Endothelial cell (in vitro differentiated cells): Measurements from ENCODE around the gene CCDC127. TPM values are rescaled to one million over a fixed set of nuclear protein-coding genes. Genes with fewer than 3 reads are reported as not detected.

Experiments
- DNase-seq: peaks from one replicate; pipeline ENCODE4 v3.0.0; 2021; ENCODE audit warnings: low spot score
- H3K27ac Mint-ChIP-seq: one replicate; pipeline ENCODE4 v1.8.0; 2021; ENCODE audit warnings: mixed read lengths, inconsistent platforms; ENCODE audit not compliant: unreplicated experiment
- H3K27me3 Mint-ChIP-seq: one replicate; pipeline ENCODE4 v1.8.0; 2021; ENCODE audit warnings: mild to moderate bottlenecking, moderate library complexity, mixed read lengths, inconsistent platforms; ENCODE audit not compliant: unreplicated experiment
- H3K36me3 Mint-ChIP-seq: one replicate; pipeline ENCODE4 v1.8.0; 2021; ENCODE audit warnings: mild to moderate bottlenecking, low read depth, mixed read lengths, inconsistent platforms; ENCODE audit not compliant: unreplicated experiment
- H3K4me1 Mint-ChIP-seq: one replicate; pipeline ENCODE4 v1.8.0; 2021; ENCODE audit warnings: mild to moderate bottlenecking, mixed read lengths, inconsistent platforms; ENCODE audit not compliant: unreplicated experiment
- H3K4me3 Mint-ChIP-seq: one replicate; pipeline ENCODE4 v1.8.0; 2021; ENCODE audit warnings: mild to moderate bottlenecking, mixed read lengths, inconsistent platforms; ENCODE audit not compliant: unreplicated experiment
- H3K9me3 Mint-ChIP-seq: one replicate; pipeline ENCODE4 v1.8.0; 2021; ENCODE audit warnings: mixed read lengths, inconsistent platforms; ENCODE audit not compliant: unreplicated experiment
- CTCF ChIP-seq: fragments of 200-600 bp; sonication (generic); IDR thresholded peaks from one replicate; pipeline ENCODE4 v1.5.0; 2021; ENCODE audit warnings: antibody characterized with exemption; ENCODE audit not compliant: unreplicated experiment
- total RNA-seq: library from RNA; stranded (reverse); fragmentation: NEBNext Ultra II Directional; extraction: Animal tissue kit (Norgen Biotek cat#: 25700); gene quantifications from one replicate; pipeline ENCODE4 v1.2.1, GENCODE V29; 2021; ENCODE audit not compliant: unreplicated experiment

CCDC127 gene
- total RNA-seq, 1 donor from 2014 or later, result 8.1 TPM

- Mint-ChIP-seq H3K27ac (no peak overlapping the region), H3K27me3 (peaks cover 9% of the 10 kb centered on the region), H3K4me1 (peaks cover 11% of the 10 kb centered on the region), H3K9me3 (no peaks in the 10 kb centered on the region), H3K36me3 (peaks cover 3% of the 10 kb centered on the region), H3K4me3 (no peak overlapping the region)
- no peak for TF ChIP-seq CTCF
- DNase-seq, result no peak
These were observed 46.8 kb downstream of the CCDC127 start for GRCh38 chr5:170971-171800.

- TF ChIP-seq CTCF, result no peak
- DNase-seq, result no peak
- Mint-ChIP-seq H3K27me3 (peaks cover 7% of the 10 kb centered on the region), H3K4me1 (peaks cover 4% of the 10 kb centered on the region), H3K36me3 (peaks cover 3% of the 10 kb centered on the region), H3K27ac (no peak overlapping the region), H3K9me3 (no peaks in the 10 kb centered on the region), H3K4me3 (no peak overlapping the region)
These were observed 48.2 kb downstream of the CCDC127 start for GRCh38 chr5:169728-170094.

- Mint-ChIP-seq H3K27me3 (peaks cover 7% of the 10 kb centered on the region), H3K27ac (no peak overlapping the region), H3K4me1 (peaks cover 4% of the 10 kb centered on the region), H3K4me3 (no peak overlapping the region), H3K36me3 (peaks cover 3% of the 10 kb centered on the region), H3K9me3 (no peaks in the 10 kb centered on the region)
- no peak for TF ChIP-seq CTCF
- no peak for DNase-seq
These were observed 48.8 kb downstream of the CCDC127 start for GRCh38 chr5:169071-169727.

GRCh38 chr5:167982-168660, 49.8 kb downstream of the CCDC127 start:
- peaks cover 9% of the 10 kb centered on the region for H3K27me3 Mint-ChIP-seq
- no peak overlapping the region for H3K27ac Mint-ChIP-seq
- no peak overlapping the region for H3K4me3 Mint-ChIP-seq
- TF ChIP-seq CTCF, result no peak
- peaks cover 4% of the 10 kb centered on the region for H3K4me1 Mint-ChIP-seq
- H3K9me3 Mint-ChIP-seq, result no peaks in the 10 kb centered on the region
- peaks cover 6% of the 10 kb centered on the region for H3K36me3 Mint-ChIP-seq
- no peak for DNase-seq
